GM21619 (cell line): Measurements from ENCODE around the gene PLAC1.

Experiments
- ATAC-seq: cut with Tn5 transposase; IDR thresholded peaks from one replicate; pipeline ENCODE4 v1.9.1; 2021; ENCODE audit not compliant: unreplicated experiment

The PLAC1 gene

DNA sequence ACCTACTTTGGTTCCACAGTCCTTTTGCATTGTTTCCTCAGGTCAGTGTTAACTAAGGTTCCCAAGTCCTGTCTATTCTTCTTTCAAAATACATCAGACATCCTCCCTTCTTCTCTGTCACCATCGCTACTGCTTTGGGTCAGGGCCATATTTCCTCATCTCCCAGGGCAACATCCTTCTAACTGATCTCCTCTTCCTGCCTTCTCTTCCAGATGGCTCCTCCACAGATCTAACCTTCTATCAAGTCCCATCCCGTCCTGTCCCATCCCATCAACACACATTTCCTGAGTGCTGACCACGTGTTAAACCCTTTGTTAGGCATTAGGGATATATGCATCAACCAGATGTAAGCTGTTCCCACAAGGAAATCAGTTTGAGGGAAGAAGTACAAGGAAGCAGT is 25.9 kb downstream of the PLAC1 start:
- no peak for ATAC-seq

DNA sequence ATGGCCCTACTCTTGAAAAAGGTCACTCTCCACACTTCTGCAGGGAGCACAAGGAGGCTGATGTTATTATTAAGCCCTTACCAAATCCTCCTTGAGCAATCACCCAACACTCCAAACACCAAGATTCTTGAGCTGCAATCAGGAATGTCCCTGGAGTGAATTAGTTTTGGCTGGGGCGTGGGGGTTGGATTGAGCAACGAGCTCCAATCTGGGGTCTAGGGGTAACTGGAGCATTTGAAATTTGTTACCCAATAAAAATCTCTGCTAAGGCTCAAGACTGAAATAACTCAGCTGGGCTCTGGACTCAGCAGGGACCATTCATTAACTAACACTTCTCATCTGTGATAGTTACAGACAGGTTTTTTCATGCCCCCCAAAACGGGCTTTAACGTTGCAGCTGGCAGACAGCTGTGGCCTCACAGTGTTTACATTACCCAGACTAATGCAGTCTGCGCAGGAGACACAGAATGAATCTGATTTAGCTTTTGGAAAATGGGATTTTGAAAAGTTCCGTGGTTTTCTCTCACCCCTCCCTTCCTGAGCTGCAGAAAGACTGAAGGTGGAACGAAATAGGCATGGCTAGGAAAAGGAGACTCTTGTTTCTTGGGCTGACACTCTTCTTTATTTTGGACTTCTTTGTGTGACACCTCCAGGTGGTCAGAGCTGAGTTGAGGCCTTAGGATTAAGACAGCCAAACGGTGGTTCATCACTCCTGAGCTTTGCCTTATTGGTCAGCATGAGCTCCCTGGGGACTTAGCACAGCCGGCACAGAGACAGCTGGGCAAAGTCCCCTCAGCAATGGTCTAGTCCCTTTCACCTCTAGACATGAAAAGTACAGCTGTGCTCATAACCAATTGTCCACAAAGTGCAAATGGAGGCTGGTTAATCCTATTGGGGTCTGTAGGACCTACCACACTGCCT is 26.6 kb downstream of the PLAC1 start:
- ATAC-seq: no peak

DNA sequence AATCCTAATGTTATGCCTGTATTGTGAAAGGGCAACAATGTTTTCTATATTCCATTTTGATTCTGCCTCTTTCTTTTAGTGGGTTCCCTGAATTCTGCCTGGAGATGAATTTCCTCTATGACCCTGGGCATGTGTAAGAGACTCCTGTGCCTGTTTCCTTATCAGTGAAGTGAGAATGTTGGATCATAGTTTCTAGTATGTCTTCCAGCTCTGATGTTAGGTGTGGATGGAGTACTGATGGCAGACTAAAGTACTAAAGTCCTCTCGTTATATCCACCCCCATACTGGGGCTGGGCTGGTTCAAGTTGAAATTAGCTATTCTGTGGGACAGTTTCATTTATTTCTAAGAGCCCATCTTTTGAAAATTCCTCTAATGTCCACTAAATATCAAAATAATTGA is 29.6 kb downstream of the PLAC1 start:
- ATAC-seq: no peak

GRCh38 chrX:134626434-134626833 is 31.8 kb downstream of the PLAC1 start:
- no peak for ATAC-seq

GRCh38 chrX:134625315-134625718 is 33.0 kb downstream of the PLAC1 start:
- no peak for ATAC-seq

DNA sequence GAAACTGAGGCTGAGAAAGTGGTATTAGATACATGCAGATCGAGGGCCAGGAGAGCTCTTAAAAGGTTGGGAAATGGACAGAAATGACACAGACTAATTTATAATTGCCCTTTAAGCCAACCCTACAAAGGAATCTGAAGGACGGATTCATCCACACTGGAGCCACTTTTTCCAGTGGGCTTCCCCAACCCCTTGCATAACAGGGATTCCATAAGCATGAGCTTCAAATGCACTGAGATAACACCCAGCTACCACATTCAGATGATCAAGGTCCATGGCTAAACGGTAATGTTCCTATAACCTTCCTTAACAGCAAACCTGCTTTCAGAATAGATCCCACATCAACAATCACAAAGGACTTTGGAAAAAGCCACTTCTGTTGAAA is 34.2 kb downstream of the PLAC1 start:
- no peak for ATAC-seq

DNA sequence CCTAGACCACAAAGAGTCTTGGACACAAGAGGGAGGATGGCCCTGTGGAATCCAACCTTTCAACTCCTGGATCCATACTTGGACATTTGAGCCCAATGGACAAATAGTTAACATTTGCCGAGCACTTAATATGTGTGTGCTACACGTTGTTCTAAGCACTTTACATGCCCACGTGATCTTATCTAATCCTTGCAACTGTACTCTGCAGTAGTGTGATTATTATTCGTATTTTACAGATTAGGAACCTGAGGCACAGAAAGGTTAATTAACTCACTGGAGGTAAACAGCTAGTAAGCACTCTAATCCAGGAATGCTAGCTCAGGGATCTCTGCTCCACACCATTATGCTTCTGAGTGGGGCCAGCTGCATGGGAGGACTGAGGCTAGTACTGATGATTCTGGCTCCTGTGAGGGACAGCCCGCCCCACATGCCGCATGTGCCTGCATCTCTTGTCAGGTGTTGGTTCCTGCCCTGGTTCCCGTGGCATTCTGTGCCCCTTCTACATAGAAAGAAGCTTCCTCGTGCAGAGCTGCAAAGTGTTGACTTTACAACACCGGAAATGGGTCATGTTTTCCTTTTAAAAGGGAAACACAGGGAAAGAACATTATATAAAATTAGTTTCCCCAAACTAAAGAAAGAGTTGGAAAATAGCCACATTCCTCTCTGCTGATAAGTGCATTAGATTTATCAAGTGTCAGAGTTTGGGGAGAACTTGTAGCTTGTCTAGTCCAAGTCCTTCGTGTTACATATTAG is 34.8 kb downstream of the PLAC1 start:
- no peak for ATAC-seq

DNA sequence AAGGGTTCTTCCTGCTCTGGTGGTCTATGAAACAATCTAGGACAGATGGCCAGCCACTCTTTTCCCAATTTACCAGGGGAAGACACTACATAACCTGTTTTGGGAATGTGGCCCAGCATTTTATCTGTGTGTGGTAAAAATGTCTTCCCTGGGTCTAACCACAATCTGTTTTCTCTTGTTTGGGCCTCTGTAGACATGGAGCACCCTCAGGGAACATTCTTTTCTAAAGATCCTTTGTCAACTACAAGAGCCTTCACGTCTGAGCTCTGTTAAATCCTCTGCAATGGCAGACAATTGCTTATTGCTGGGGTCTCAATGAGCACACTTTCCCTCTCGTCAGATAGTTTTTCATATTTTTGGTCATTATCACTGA is 35.5 kb downstream of the PLAC1 start:
- no peak for ATAC-seq

GRCh38 chrX:134622056-134622812 is 36.0 kb downstream of the PLAC1 start:
- ATAC-seq: peak; percentile 94

DNA sequence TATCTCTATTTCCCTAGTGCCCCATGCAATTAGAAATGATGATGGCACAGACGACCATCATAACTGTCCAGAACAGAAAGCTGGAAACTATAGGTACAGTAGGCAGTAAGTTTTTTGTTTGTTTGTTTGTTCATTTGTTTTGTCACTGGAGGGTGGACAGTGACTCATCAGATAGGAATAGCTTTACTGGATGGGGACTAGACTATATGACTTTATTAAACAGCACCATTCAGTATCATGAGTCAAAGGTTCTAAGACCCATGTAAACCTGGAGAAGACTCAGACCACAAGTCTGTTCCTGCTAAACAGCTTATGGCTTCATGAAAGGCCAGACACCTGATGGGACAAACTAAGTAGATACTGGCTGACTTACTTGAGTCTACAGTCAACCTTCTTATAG is 38.4 kb downstream of the PLAC1 start:
- ATAC-seq: no peak

DNA sequence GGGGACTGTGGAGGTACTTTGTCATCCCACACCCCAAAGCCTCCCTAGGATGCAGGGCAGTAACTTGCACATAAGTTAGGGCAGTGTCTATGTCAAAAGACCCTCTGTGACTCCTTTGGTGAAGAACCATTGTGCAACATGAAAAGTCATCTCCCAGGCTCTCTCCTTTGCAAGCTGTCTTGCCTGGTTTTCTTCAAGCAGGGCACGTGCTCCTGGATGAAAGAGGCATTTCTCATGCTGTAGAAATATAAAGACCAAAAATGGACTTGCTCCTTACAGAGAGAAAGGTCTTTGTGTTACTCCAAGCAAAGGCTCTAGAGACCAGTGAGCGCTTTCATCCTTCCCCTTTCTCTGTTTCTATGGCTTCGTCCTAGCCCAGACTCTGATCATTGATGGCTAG is 44.9 kb downstream of the PLAC1 start:
- ATAC-seq: no peak

- no peak for ATAC-seq
These were observed 50.1 kb downstream of the PLAC1 start for GRCh38 chrX:134608153-134608552.

GRCh38 chrX:134607523-134607922 is 50.7 kb downstream of the PLAC1 start:
- ATAC-seq: no peak

GRCh38 chrX:134604701-134605311 is 53.5 kb downstream of the PLAC1 start:
- no peak for ATAC-seq

DNA sequence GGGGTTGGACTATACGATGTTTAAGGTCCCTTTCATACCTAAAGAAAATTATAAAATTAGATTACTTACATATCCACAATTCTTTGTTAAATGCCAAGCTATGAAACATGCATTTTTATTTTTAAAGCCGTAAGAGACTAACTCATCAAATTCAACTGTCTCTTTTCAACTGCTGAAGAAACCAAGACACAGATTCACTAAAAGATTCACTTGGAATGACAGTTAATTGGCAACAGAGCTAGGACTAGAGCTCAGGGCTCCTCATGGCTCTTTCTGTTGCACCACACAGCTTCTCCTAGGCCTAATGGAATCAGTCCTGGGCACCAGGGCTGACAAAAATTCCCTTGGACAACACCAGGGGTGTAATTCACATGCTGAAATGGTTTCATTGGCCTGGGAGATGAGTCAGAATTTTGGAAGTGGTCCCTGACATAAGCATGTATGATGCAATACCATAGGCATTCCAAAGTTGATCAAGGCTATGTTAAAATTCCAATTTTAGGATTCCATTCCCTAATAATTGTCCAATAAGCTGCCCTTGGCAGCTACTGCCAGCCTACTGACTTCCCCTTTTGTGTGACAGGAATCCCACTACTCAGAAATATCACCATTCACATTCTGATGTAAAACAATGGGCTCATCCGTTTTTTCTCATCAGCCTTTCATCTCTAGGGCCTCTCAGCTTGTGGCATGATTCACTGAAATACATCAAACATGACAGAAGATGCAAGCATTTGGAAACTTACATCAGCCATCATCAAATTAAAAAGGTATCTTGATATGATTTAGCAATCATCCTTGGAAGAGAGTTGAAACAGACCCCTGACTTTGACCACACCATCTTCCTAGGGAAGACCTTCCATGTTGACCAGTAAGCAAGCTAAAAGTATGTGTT is 54.2 kb downstream of the PLAC1 start:
- no peak for ATAC-seq

DNA sequence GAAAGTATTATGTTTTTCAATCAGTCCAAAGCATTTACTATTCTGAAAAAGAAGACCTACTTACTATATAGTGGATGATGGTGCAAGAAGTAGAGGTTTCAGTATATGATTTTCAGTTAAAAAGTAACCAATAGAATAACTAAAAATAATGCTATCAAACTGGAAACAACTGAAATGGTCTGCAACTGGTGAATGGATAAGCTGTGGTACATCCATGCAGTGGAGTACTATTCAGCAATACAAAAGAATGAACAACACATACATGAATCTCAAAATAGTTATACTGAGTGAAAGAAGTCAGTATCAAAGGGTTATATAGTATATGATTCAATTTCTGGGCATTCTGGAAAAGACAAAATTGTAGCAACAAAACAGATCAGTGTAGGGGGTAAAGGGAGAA is 55.9 kb downstream of the PLAC1 start:
- ATAC-seq: no peak

GRCh38 chrX:134601240-134601765 is 57.0 kb downstream of the PLAC1 start:
- no peak for ATAC-seq

GRCh38 chrX:134600714-134601113 is 57.6 kb downstream of the PLAC1 start:
- ATAC-seq: no peak

- no peak for ATAC-seq
These were observed 58.9 kb downstream of the PLAC1 start for GRCh38 chrX:134599184-134599914.
